SU-DHL-6 (cell line): Measurements from ENCODE around the gene DENND2A.

Experiments used
- H2AFZ ChIP-seq: fragments of 200-600 bp; sonication (generic); 2 replicates; pipeline ENCODE4 v1.6.1; 2014; ENCODE audit warnings: low read depth, mild to moderate bottlenecking, moderate library complexity, mixed read lengths, antibody characterized with exemption, low read length; ENCODE audit not compliant: severe bottlenecking
- H3F3A ChIP-seq: fragments of 200-600 bp; shearing (Covaris generic); 2 replicates; pipeline ENCODE4 v1.6.0; 2016; ENCODE audit warnings: antibody characterized with exemption, mild to moderate bottlenecking; ENCODE audit not compliant: insufficient read depth
- H3K27ac ChIP-seq: fragments of 200-600 bp; sonication (generic); 2 replicates; pipeline ENCODE4 v1.5.1; 2016; ENCODE audit warnings: low read depth, mild to moderate bottlenecking, low read length, moderate library complexity, mixed read lengths
- H3K27me3 ChIP-seq: fragments of 200-600 bp; sonication (generic), shearing (Covaris generic); 2 replicates; pipeline ENCODE4 v1.6.0; 2014; ENCODE audit warnings: mild to moderate bottlenecking, low read length
- H3K36me3 ChIP-seq: fragments of 200-600 bp; sonication (generic); 2 replicates; pipeline ENCODE4 v1.6.1; 2014; ENCODE audit warnings: mild to moderate bottlenecking, low read length, mixed read lengths
- H3K4me2 ChIP-seq: fragments of 300-600, 200-600 bp; shearing (Covaris generic), sonication (generic); 2 replicates; pipeline ENCODE4 v1.6.0; 2014; ENCODE audit warnings: low read length, low read depth, mild to moderate bottlenecking; ENCODE audit not compliant: poor library complexity, severe bottlenecking
- H3K4me3 ChIP-seq: fragments of 200-600 bp; sonication (generic); 2 replicates; pipeline ENCODE4 v1.5.1; 2014; ENCODE audit warnings: antibody characterized with exemption, low read length, mild to moderate bottlenecking, mixed read lengths; ENCODE audit not compliant: insufficient read depth, poor library complexity, severe bottlenecking
- H3K79me2 ChIP-seq: fragments of 200-600 bp; sonication (generic); 2 replicates; pipeline ENCODE4 v1.6.1; 2014; ENCODE audit warnings: mild to moderate bottlenecking, low read length, moderate library complexity; ENCODE audit not compliant: insufficient read depth
- H3K9ac ChIP-seq: fragments of 200-600 bp; sonication (generic); 2 replicates; pipeline ENCODE4 v1.7.0; 2014; ENCODE audit warnings: mild to moderate bottlenecking, low read length
- H3K9me2 ChIP-seq: fragments of 200-600 bp; sonication (generic); replicated peaks from 2 replicates; pipeline ENCODE4 v1.6.1; 2014; ENCODE audit warnings: low read length; ENCODE audit not compliant: insufficient read depth
- H3K9me3 ChIP-seq: fragments of 200-600 bp; sonication (generic); 2 replicates; pipeline ENCODE4 v1.6.1; 2014; ENCODE audit warnings: low read length, mixed read lengths; ENCODE audit not compliant: insufficient read depth
- H4K20me1 ChIP-seq: fragments of 200-600 bp; sonication (generic); 2 replicates; pipeline ENCODE4 v1.6.1; 2014; ENCODE audit warnings: low read depth, mild to moderate bottlenecking, antibody characterized with exemption, low read length, moderate library complexity, mixed read lengths
- EZH2phosphoT487 ChIP-seq: fragments of 200-600 bp; sonication (generic), shearing (Covaris generic); conservative IDR thresholded peaks from 2 replicates; pipeline ENCODE4 v1.6.1; 2018; ENCODE audit warnings: mild to moderate bottlenecking, antibody characterized with exemption, low read length, moderate library complexity, mixed read lengths
- TF ChIP-seq, protein P1 (sequence below): fragments of 200-600 bp; sonication (generic); IDR thresholded peaks from one replicate; pipeline ENCODE4 v1.5.1; 2017; ENCODE audit warnings: antibody characterized with exemption, mild to moderate bottlenecking, low read length, moderate library complexity; ENCODE audit not compliant: insufficient read depth, poor library complexity, severe bottlenecking

Gene DENND2A

DNA sequence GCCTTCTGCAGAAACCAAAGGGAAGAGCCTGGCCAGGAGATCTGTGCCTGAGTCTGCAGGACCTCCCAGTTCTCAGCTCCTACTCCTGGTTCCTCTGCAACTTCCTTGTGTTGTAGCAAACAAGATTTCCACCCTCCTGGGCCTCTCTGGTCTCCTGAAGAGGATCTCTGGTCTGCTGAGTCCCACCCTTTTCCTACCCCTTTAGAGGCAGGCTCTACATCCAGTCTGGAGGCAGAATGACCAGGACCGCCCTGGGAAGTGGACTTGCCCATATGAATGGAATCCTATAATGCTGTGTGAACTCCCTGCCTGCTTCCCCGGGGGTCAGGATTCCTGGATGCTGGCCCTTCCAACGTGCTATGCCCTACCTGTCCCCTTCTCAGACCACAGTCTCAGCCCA is 3.2 kb downstream of the DENND2A start:
- Histone ChIP-seq H3F3A (no peaks in the 10 kb centered on the region), H3K36me3 (no peaks in the 10 kb centered on the region), H4K20me1 (no peaks in the 10 kb centered on the region), H3K4me2 (no peak overlapping the region), H3K27ac (no peak overlapping the region), H2AFZ (no peak overlapping the region), H3K79me2 (no peaks in the 10 kb centered on the region), H3K9me3 (no peaks in the 10 kb centered on the region), H3K9ac (no peak overlapping the region), H3K9me2 (no peaks in the 10 kb centered on the region), H3K27me3 (no peaks in the 10 kb centered on the region), H3K4me3 (no peak overlapping the region)
- TF ChIP-seq, protein P1, sequence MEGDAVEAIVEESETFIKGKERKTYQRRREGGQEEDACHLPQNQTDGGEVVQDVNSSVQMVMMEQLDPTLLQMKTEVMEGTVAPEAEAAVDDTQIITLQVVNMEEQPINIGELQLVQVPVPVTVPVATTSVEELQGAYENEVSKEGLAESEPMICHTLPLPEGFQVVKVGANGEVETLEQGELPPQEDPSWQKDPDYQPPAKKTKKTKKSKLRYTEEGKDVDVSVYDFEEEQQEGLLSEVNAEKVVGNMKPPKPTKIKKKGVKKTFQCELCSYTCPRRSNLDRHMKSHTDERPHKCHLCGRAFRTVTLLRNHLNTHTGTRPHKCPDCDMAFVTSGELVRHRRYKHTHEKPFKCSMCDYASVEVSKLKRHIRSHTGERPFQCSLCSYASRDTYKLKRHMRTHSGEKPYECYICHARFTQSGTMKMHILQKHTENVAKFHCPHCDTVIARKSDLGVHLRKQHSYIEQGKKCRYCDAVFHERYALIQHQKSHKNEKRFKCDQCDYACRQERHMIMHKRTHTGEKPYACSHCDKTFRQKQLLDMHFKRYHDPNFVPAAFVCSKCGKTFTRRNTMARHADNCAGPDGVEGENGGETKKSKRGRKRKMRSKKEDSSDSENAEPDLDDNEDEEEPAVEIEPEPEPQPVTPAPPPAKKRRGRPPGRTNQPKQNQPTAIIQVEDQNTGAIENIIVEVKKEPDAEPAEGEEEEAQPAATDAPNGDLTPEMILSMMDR, result no peak
- TF ChIP-seq EZH2phosphoT487, result no peak

DNA sequence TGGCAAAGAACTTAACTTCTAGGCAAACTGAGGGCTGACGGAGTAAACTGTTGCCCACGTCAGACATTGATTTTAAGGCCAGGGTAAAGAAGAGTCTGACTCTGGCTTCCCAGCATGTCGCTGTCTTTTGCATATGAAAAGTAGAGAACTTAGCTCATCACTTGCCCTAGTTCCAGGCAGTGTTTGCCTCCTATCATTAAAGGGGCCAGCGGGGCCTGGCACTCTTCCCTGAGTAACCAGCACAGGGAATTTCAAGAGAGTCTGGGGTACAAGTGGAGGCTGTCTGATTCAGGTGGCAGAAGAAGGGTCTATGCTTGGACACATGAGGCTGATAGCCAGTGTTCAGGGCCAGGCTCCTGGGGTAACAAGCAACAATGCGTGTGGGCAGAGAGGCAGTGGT is 4.8 kb downstream of the DENND2A start:
- Histone ChIP-seq H3K4me3 (no peak overlapping the region), H3K27ac (no peak overlapping the region)

DNA sequence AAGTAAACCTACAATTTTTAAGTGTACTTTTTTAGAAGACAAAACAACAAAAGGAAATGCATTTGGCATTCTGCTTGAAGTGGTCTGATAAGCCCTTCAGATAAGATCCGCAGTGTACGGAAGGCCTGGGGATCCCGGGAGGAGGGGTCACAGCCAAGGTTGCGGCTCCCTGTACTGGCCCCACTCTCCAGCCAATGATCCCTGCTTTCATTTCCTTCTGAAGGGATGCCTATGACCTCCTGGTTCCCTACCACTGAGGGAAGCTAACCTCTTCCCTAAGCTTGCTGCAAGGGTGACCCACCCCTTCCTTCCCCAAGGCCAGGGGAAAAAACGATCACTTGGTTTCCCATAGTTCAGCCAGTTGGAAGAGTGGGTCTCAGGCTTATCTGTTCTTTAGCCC is 5.3 kb downstream of the DENND2A start:
- Histone ChIP-seq H3K9me2 (no peaks in the 10 kb centered on the region), H3K79me2 (no peaks in the 10 kb centered on the region), H3K27me3 (no peaks in the 10 kb centered on the region), H3F3A (no peaks in the 10 kb centered on the region), H3K4me2 (no peak overlapping the region), H3K27ac (no peak overlapping the region), H3K9ac (no peak overlapping the region), H2AFZ (no peak overlapping the region), H3K4me3 (no peak overlapping the region), H3K9me3 (no peaks in the 10 kb centered on the region), H4K20me1 (no peaks in the 10 kb centered on the region), H3K36me3 (no peaks in the 10 kb centered on the region)
- TF ChIP-seq, protein P1, result no peak
- no peak for TF ChIP-seq EZH2phosphoT487

More for the DNA sequence above, 4.8 kb downstream of the DENND2A start:
- Histone ChIP-seq H3K9me2 (no peaks in the 10 kb centered on the region), H4K20me1 (no peaks in the 10 kb centered on the region), H3K36me3 (no peaks in the 10 kb centered on the region), H3K79me2 (no peaks in the 10 kb centered on the region), H3K9ac (no peak overlapping the region), H2AFZ (no peak overlapping the region), H3K9me3 (no peaks in the 10 kb centered on the region), H3F3A (no peaks in the 10 kb centered on the region), H3K27me3 (no peaks in the 10 kb centered on the region), H3K4me2 (no peak overlapping the region)
- no peak for TF ChIP-seq EZH2phosphoT487

DNA sequence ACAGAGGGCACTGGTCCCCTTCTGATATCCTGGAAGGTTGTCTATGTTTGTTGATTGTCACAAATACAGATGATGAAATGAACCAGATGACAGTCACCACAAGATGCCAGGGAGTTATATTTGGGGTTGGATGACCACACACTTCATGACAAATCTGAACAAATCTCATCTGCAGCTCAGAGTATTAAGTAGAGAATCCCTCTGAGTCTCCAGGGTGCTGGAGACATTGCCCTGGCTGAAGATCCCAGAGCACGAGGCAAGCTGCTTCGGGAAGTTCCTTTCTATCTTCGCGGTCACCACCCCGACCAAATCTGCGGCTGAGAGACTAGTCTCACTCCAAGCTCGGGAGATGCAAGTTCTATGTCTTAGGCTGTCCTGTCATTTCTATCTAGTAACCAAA is 9.0 kb downstream of the DENND2A start:
- Histone ChIP-seq H3K27me3 (no peaks in the 10 kb centered on the region), H3K9ac (no peak overlapping the region), H3K4me2 (no peak overlapping the region), H3K27ac (no peak overlapping the region), H3K9me2 (no peaks in the 10 kb centered on the region), H3K4me3 (no peak overlapping the region), H4K20me1 (no peaks in the 10 kb centered on the region), H3K79me2 (no peaks in the 10 kb centered on the region), H3K36me3 (no peaks in the 10 kb centered on the region), H2AFZ (no peak overlapping the region), H3K9me3 (no peaks in the 10 kb centered on the region), H3F3A (no peaks in the 10 kb centered on the region)
- TF ChIP-seq, protein P1, result no peak
- no peak for TF ChIP-seq EZH2phosphoT487
